GM18868 (cell line): ENCODE results near the gene ARHGAP8.
"Not testable (repeated sequence)": the region's sequence is repeated elsewhere in the genome, so short reads cannot be mapped to it uniquely, and the experiment has no call there.

Source experiments
- ATAC-seq: cut with Tn5 transposase; IDR thresholded peaks from one replicate; pipeline ENCODE4 v1.9.1; 2021; ENCODE audit warnings: mild to moderate bottlenecking, moderate library complexity; ENCODE audit not compliant: unreplicated experiment

ARHGAP8 gene

DNA sequence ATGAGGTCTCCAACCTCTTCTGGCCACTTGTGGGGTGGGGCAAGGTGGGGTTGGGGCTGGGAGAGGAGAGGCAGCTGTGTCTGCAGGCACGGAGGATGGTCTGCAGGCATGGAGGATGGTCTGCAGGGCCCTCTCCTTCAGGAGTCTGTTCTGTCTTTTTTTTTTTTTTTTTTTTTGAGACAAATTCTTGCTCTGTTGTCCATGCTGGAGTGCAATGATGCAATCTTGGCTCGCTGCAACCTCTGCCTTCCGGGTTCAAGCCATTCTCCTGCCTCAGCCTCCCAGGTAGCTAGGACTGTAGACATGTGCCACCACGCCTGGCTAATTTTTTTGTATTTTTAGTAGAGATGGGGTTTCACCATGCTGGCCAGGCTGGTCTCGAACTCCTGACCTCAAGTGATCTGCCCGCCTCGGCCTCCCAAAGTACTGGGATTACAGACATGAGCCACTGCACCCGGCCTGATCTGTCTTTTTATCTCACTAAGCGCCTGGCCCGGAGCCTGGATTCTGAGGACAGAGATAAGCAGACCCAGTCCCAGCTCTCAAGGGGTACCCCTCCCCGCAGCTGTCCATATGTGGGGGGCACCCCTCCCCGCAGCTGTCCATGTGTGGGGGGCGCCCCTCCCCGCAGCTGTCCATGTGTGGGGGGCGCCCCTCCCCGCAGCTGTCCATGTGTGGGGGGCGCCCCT is 47.7 kb downstream of the ARHGAP8 start:
- ATAC-seq: not testable (repeated sequence)

DNA sequence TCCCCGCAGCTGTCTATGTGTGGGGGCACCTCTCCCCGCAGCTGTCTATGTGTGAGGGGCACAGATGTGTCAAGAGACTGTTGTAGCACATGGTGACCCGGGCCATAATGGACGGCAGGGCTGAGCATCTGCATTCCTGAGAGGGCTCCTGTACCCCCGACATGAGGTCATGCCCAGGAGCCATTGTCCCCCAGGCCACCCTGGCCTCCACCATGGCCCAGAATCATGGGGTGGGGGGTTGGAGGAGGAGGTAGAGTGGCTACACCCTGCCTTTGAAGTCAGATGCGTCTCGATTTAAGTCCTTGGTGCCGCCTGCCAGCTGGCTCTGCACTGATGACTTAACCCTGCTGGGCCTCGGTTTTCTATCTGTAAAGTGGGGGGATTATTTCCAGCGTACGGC is 49.1 kb downstream of the ARHGAP8 start:
- no peak for ATAC-seq

DNA sequence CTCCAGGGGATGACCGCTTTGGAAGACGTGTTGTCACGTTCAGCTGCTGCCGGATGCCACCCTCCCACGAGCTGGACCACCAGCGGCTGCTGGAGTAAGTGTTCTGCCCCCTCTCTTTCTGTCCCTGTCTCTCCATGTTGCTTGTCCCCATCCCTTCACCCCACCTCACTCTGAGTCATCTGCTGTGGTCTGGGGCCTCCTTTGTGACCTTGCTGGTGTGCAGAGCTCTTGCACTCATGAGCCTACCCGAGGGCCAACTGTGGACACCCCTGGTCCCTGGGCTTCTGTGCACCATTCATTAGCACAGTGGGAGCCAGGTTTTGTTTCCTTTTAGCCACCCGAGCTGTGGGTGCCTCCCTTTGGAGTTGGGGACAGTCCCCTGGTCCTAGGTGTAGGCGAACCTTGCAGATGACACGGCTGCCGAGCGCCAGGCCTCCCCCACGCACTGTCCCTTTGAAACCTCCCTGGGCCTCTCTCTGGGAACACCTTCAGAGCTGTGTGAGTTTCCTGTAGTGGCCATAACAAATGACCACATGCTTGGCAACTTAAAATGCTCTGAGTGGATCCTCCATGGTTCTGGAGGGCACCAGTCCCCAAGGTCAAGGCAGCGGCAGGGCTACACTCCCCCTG is 49.8 kb downstream of the ARHGAP8 start:
- no peak for ATAC-seq

DNA sequence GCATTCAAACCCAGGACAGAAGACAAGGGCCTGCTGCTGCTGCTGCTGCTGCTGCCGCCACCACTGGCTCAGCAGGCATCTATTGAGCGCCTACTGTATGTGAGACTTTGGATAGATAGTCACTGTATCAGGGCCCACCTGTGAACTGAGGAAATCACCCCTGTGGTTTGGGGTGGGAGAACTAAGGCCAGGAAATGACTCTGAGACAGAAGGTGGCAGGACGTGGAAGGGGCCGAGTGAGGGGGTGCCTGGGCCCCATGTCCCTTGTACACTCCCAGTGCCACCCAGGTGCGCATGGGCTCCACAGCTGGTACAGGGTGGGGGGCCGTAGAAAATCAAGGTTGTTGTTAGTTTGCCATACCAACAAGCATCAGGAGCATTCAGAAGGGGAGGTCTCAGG is 50.6 kb downstream of the ARHGAP8 start:
- no peak for ATAC-seq

DNA sequence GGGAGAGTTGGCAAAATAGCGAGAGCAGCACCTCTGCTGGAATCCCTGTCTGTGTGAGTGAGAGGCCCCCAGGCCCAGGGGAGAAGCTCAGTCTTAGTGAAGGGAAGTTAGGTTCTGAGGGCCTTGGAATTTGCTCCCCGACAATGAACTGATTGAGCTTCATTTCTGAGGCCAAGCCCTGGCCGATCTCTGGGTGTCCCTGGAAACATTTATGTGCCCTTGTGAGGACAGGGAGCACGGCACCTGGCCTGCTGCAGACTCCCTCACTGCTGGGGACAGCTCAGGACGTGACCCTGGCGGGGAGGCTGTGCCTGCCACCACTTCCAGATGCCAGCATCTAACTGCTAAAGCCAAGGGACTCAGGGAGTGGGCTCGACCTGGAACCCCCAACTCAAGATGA is 52.0 kb downstream of the ARHGAP8 start:
- ATAC-seq: no peak

DNA sequence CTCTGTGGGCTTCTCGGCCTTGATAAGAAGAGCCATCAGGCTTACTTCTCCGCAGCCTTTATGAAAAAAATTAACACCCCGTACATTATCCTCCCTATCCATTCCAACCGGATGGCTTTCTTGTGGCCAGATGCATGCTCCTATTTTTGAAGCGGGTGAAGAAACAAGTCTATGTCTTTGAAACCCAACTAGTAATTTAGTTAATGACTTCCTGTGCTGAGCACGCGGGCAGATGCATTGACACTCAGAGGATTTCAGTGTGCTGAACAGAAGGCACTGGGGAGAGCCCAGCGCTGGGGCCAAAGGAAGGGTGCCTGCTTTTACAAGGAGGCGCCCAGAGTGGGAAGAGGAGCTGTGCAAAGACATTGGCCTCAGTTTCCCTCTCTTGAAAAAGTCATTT is 53.3 kb downstream of the ARHGAP8 start:
- ATAC-seq: no peak

DNA sequence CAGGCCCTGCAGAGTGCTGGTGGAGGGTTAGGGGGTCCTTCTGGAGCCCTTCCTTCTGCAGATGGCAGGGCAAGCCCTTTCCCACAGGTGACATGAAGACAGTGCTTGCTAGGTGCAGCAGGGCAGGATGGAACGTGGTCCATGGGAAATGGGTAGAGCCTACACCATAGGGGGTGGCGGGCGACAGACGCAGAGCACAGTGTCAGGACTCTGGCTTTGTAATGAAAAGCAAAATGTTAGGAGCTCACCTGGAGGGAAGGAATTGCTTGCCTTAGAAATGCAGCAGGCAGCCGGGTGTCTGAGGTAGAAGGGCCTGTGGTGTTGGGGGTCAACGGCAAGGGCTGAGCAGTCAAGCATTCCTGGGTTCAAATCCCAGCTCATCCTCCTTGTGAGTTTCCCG is 54.9 kb downstream of the ARHGAP8 start:
- ATAC-seq: no peak

DNA sequence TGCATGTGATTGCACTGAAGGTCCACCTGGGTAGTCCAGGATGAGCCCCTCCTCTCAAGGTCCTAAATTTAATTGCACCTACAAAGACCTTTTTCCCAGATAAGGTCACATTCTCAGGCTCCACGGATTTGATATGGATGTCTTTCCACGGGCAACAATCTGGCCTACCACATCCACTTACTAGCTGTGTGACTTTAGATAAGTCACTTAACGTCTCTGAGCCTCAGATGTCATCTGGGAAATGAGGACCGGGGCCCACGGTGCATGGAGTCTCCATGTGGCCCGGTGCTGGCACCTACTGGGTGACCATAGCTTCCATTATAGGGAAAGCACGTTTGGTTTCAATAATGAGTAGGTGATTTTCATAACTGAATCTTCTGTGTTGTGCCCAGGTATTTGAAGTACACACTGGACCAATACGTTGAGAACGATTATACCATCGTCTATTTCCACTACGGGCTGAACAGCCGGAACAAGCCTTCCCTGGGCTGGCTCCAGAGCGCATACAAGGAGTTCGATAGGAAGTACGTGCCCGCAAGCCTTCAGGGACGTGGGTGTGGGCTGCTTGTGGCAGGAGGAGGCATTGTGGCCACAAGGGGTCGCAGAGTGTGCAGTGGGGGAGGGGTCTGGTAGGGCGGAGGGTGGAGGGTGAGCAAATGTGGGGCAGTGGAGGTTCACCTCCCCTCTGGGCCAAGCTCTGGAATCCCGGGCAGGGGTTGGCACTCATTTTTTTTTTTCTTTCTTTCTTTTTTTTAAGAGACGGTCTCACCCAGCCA is 55.7 kb downstream of the ARHGAP8 start:
- ATAC-seq: no peak

DNA sequence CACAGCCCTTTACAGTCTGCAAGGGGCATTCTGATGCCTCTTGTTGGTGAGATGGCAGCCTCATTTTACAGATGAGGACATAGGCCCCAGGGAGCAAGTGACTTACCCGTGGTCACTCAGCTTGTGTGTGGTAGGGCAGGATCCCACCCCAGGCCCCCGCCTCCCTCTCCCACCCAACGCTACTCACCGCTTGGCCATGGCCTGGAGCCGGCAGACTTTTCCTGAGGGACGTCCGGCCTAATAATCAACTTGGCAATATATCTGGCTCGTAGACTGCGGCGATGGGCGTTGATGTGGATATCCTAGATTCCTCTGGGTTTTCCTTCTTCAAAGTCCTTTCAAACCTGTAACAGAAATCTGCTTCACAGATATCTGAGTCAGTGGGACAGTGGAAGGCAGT is 57.1 kb downstream of the ARHGAP8 start:
- no peak for ATAC-seq

DNA sequence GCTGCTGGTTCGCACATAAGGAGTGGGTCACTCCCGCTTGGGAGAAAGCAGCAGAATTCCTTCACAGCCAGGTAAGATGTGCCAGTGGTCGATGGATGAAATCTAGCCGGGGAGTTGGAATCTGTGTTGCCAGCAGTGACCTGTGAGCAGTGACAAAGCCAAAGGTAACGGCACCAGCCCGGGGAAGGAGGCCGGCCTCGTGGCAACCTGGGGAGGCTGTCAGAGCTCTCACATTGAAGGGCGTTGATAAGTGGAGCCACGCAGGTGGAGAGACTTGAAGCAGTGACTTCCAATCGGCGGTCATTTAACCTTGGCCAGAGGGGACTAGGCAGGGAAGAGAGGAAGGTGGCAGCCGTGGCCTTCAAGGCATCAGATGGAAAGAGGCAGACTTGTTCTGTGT is 58.8 kb downstream of the ARHGAP8 start:
- ATAC-seq: no peak

DNA sequence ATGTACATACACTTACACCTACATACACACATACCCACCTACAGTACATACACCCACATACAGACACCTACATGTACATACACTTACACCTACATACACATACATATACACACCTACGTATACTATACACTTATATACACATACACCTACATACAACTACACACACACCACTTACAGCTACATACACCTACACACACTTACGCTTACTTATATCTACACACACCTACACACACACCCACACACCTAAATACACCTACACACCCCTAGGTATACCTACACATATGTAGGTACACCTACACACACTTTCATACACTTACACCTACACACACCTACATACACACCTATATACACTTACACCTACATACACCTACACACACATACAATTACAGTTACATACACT is 61.0 kb downstream of the ARHGAP8 start:
- ATAC-seq: no peak

DNA sequence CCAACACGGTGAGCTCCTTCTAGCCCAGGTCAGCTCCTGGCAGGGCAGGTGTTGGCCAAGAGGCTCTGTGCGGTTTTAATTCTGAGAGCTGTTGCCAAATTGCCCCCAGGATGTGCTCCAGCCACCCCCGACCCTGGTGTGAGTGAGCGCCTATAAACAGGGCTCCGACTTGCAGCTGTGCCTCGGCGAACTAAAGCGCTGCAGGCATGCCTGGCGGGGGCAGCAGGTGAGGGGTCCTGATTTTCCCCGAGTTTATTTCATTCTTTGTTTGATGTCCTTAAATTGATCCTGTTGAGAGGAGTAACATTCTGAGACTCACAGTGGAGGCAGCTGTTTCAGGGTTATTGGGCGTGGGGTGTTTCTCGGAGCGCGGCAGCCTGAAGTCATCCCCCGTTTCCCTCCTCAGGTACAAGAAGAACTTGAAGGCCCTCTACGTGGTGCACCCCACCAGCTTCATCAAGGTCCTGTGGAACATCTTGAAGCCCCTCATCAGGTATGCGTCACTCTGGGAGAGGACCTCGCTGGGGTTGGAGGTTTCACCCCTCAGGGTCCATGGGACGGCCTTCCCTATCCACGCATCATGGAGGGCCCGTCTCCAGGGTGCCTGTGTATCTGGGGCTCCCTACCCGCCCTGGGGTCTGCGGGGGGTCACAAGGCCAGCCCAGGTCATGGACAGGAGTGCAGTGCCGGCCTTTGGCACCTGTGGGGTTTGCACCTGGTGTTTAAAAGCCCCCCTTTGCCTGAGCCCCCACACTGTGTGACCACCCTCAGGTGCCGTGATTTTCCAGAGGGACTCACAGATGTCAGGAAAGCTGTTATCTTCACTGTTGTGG is 62.1 kb downstream of the ARHGAP8 start:
- no peak for ATAC-seq

DNA sequence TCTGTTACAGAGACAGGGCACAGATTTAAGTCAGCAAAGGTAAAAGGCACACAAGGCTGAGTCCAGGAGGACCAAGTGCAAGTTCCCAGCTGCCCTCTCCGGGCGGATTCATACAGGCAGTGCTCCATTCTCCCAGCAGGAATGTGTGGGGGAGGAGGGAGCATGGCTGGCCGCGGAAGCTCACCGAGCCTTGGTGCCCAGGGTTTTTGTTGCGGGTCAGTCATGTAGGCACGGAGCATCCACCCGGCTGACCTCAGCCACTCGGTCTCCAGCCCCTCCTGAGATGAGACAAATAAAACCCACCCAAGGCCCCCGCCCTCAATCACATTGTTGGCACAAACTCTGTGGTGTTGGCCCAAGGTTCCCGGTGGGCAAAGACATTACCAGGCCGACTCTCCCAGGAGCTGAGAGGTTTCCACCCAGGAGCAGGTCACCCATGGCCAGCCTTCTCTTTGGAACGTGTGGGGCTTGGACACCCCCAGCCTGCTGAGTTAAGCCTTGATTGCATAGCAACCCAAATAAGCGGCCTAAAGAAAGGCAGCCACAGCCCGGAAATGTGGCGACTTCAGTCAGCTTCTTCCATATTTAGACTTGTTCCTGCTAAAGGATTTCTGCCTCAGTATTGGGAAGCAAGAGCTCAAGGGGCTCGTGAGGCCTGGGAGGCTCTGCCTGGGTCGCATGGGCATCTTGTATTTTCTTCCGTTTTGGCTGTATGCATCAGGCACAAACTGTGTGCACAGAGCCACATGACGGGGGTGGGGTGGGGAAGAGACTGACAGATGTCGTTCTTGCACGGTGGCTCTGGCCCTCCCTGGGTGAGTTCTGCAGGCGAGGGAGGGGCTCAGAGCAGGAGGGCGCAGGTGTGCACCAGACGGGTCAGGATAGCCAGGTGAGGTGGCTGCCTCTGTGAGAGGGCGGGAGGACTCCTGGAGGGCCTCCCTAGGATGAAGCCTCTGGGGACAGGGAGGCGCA is 63.0 kb downstream of the ARHGAP8 start:
- ATAC-seq: no peak

DNA sequence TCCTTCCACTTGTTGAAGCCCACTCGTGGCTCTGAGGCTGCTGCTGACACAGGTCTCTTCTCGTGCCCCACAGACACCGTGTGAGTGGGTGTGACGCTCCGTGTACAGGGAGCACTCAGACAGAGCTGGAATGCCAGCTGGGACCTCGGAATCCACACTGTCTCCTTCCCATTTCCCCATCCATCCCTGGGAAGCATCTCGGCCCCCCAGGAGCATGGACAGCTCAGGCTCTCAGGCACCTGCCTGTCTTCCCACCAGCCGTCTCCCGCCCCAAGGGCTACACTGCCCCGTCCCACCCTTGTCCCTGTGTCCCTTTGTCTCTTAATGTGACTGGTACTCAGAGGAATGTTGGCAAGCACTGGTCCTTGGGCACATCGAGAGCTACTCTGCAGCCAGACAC is 63.8 kb downstream of the ARHGAP8 start:
- ATAC-seq: no peak

DNA sequence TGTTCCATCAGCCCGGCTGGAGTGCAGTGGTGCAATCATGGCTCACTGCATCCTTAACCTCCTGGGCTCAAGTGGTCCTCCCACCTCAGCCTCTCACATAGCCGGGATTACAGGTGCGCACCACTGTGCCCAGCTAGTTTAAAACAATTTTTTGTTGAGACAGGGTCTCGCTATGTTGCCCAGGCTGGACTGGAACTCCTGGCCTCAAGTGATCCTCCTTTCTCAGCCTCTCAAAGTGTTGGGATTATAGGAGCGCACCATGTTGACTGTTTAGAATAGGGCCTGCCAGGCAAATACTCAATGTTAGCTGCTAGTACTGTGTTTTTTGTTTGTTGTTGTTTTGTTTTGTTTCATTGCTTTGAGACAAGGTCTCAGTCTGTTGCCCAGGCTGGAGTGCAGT is 66.4 kb downstream of the ARHGAP8 start:
- ATAC-seq: no peak

DNA sequence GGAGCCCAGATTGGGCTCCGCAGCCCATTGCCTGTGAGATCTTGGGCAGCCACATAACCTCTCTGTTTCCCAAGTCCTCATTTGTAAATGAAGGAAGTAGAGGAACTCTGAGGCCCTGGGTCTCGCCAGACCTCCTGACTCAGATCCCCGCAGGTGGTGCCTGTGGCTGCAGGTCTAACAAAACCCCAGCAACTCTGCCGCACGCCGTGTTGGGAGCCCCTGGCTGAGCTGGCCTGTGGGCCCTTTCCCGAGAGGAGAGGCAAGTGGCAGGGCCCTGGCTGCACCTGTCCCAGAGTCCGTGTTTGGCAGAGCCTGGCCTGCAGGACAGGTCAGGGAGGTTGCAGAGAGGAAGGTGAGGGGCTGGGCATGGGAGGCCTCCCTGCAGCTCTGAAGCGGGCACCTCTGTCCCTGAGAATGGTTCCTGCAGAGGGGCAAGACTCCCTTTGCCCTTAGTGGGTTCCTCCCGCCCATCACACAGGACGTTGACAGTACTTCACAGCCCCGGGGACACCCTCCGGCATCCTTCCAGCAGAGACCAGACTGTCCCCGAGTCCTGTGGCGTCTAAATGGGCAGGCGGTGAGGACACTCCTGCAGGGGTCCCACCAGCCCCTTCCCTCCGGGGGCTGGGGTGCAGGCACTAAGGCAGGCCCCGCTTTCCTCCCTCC is 67.7 kb downstream of the ARHGAP8 start:
- no peak for ATAC-seq

DNA sequence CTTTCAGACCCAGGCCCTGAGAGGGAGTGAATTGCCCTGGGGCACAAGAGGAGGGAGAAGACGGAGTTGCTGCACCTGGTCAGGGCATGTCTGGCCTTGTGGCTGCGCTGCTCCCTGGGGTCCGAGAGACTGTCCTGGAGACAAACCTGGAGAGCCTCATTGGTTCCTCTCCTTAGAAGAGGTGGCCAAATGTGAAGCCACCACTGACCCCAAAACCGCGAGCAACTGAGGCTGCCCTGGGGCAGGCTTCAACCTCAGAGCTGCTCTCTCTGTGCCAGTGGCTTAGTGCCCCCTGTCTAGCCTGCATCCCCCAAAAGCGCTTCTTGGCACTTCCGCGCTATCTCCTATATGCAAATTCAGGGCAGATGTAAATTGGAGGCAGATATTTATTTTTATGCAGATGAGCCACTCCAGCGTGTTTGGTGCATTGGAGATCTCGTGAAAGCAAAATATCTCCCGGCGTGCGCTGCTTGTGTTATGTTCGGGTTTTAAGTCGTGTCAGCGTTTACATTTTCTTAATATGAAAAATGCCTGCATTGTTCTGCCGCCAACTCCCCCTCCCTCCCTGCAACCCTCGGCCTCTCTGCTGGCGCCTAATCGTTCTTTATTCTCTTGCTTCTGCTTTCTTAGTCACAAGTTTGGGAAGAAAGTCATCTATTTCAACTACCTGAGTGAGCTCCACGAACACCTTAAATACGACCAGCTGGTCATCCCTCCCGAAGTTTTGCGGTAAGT is 69.5 kb downstream of the ARHGAP8 start:
- no peak for ATAC-seq

DNA sequence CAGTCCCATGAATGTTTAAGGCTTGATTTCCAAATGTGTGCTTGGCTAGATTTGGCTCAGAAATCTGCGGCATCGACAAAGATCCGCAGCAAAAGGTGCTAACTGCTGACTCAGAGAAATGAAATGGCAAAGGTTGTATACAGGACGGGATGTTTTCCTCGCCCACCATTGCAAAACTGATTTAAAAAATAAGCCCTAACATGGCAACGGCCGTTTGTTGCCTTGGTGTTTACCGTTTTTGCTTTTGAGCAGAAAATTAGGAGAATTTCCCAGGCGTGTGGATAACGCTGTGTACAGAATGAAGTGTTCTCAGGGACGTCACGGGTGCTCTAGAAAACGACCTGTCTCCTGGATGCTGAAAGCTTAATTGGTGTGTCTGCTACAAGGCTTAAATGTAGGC is 70.2 kb downstream of the ARHGAP8 start:
- no peak for ATAC-seq

DNA sequence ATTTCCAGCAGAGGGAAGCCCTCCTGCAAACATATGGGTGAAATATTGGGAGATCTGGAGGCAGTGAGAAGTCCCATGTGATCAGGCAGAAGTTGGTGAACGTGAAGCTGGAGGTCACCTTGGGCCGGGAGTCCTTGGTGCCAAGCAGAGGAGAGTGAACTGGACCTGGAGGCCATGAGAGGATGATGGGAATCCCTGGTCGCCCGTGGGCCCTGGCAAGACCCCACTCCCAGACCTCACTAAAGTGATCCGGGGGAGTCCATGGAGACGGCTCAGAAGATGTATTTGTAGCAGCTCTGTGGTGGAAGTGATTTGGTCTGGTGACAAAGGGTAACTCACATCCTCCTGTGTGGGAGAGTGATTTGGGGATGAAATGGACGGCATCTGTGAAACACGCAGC is 71.0 kb downstream of the ARHGAP8 start:
- ATAC-seq: no peak
